HCT116 (cell line): ENCODE measurements around the gene GPR61.

Experiments
- CTCF ChIP-seq, 3 experiments: fragments of 200-600 bp in 1 of 3; sonication (generic) in 1 of 3; IDR thresholded peaks in 2 of 3; conservative IDR thresholded peaks in 1 of 3; 2 replicates each; pipeline ENCODE4 v1.5.1; 2012 to 2017; ENCODE audit warnings: low read depth in 2 of 3, low read length in 2 of 3, antibody characterized with exemption in 1 of 3, borderline replicate concordance in 1 of 3, control low read depth in 1 of 3, mild to moderate bottlenecking in 1 of 3, mixed read lengths in 1 of 3, mixed run types in 1 of 3, moderate library complexity in 1 of 3; ENCODE audit not compliant: insufficient read depth in 1 of 3
- POLR2AphosphoS5 ChIP-seq: IDR thresholded peaks from 2 replicates; pipeline ENCODE4 v1.6.1; 2011; ENCODE audit warnings: mild to moderate bottlenecking, low read depth, low read length, moderate library complexity
- SRF ChIP-seq: IDR thresholded peaks from 2 replicates; pipeline ENCODE4 v1.6.1; 2012; ENCODE audit warnings: low read depth
- ZFX ChIP-seq: fragments of 450-650 bp; IDR thresholded peaks from 2 replicates; pipeline ENCODE4 v1.6.1; 2017
- ZNF274 ChIP-seq: fragments of 200-500 bp; sonication (Bioruptor generic); IDR thresholded peaks from 2 replicates; pipeline ENCODE4 v1.6.1; 2014; ENCODE audit warnings: mild to moderate bottlenecking, low read depth, low read length, inconsistent platforms

GRCh38 chr1:109523706-109524105 lies 16.0 kb upstream of the GPR61 start:
- TF ChIP-seq CTCF (IDR thresholded peaks at IDR 0.05 in 2 of 3, conservative IDR thresholded peaks at IDR 0.05 in 1 of 3; ENCODE audit: borderline replicate concordance in 1 of 3, insufficient read depth in 1 of 3, low read depth in 2 of 3, low read length in 2 of 3) (no peak), ZFX (no peak), ZNF274 (no peak), SRF (no peak), POLR2AphosphoS5 (no peak)
